ENCODE measurements around the gene NME7. TPM values are rescaled to one million over a fixed set of nuclear protein-coding genes. Genes with fewer than 3 reads are reported as not detected.
"Not testable (repeated sequence)": the region's sequence is repeated elsewhere in the genome, so short reads cannot be mapped to it uniquely, and the experiment has no call there.

NME7 gene
- total RNA-seq, 1 donor from 2014 or later = 25.7 TPM

DNA sequence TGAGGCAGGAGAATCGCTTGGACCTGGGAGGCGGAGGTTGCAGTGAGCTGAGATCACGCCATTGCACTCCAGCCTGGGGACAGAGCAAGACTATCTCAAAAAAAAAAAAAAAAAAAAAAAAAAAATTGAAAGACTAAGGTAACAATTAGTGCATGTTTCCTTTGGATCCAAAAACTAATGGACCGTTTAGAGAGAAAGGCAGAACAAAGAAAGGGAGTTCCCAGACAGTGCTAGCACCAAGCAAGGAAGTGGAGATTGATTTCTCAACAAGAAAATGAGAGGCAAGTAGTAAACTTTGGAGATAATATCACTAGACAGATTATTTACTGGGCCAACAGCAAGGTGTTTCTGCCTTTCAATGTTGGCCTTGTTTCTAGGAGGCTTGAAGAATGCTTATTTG is 236.9 kb downstream of the NME7 start:
- DNase-seq (ENCODE audit: low read depth, low spot score) = no peak
- Mint-ChIP-seq H3K9me3 (no peaks in the 10 kb centered on the region), H3K27ac (ENCODE audit: unreplicated experiment) (no peak overlapping the region), H3K4me1 (no peaks in the 10 kb centered on the region), H3K27me3 (ENCODE audit: low read depth) (no peaks in the 10 kb centered on the region), H3K4me3 (no peak overlapping the region), H3K36me3 (ENCODE audit: low read depth) (peaks cover 24% of the 10 kb centered on the region)
- no peak for TF ChIP-seq CTCF (conservative IDR thresholded peaks at IDR 0.05)

DNA sequence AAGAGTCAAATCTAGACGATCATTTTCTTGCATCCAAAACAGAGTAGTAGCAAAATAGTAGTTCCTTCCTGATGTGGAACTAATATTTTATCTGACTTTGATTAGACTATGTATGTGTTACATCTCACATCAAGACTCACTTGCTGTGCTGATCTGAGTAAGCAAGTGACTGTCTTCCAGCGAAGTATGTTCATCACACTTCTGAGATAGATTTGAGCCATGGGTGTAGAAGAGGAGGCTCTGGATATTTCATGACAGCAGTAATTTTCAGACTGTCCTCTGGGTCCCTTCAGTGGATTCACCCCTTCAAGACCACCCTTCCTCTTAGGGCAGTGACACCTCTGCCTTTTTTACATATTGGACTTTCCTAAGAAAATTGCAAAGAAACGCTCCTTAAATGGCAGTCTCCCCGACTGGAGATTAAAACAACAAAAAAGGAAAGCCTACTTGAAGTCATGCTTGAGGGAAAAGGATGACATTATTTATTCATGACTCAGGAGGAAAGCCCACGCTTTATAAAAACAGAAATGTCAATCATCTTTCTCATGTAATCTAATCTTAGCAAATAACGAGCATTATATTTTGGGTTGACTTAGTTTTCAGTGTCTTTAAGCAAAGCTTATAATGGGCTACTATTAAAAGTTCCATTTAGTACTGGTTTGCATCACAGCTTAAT is 238.3 kb downstream of the NME7 start:
- DNase-seq (ENCODE audit: low read depth, low spot score) = no peak
- Mint-ChIP-seq H3K27ac (ENCODE audit: unreplicated experiment) (no peak overlapping the region), H3K9me3 (no peaks in the 10 kb centered on the region), H3K4me3 (no peak overlapping the region), H3K27me3 (ENCODE audit: low read depth) (no peaks in the 10 kb centered on the region), H3K4me1 (no peaks in the 10 kb centered on the region), H3K36me3 (ENCODE audit: low read depth) (peaks cover 26% of the 10 kb centered on the region)
- TF ChIP-seq CTCF (conservative IDR thresholded peaks at IDR 0.05) = no peak

GRCh38 chr1:169128562-169128961 is 239.0 kb downstream of the NME7 start:
- no peak for DNase-seq (ENCODE audit: low read depth, low spot score)
- Mint-ChIP-seq H3K27me3 (ENCODE audit: low read depth) (no peaks in the 10 kb centered on the region), H3K4me3 (no peak overlapping the region), H3K27ac (ENCODE audit: unreplicated experiment) (no peak overlapping the region), H3K4me1 (no peaks in the 10 kb centered on the region), H3K9me3 (no peaks in the 10 kb centered on the region), H3K36me3 (ENCODE audit: low read depth) (peaks cover 26% of the 10 kb centered on the region)
- no peak for TF ChIP-seq CTCF (conservative IDR thresholded peaks at IDR 0.05)

DNA sequence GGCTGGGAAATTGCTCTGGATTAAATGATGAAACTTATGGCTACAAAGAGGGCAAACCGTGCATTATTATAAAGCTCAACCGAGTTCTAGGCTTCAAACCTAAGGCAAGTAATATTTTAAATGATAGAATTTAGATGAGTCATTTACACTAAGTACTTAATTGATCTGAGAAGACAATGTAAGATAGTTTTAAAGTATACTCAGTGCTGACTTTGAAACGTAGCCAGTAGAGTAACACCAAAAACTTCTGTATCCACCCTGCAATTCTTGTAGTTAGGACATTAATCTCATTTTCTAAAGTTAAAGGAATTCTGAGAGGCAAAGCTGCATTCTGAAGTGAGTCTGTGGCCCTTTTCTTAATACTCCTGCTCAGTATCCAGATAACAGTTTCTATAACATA is 240.3 kb downstream of the NME7 start:
- H3K9me3 Mint-ChIP-seq = no peaks in the 10 kb centered on the region
- TF ChIP-seq CTCF (conservative IDR thresholded peaks at IDR 0.05) = no peak
- no peaks in the 10 kb centered on the region for H3K27me3 Mint-ChIP-seq (ENCODE audit: low read depth)
- no peaks in the 10 kb centered on the region for H3K4me1 Mint-ChIP-seq
- no peak overlapping the region for H3K4me3 Mint-ChIP-seq
- H3K27ac Mint-ChIP-seq (ENCODE audit: unreplicated experiment) = no peak overlapping the region
- H3K36me3 Mint-ChIP-seq (ENCODE audit: low read depth) = peaks cover 26% of the 10 kb centered on the region
- DNase-seq (ENCODE audit: low read depth, low spot score) = no peak

GRCh38 chr1:169126335-169126734 is 241.3 kb downstream of the NME7 start:
- TF ChIP-seq CTCF (conservative IDR thresholded peaks at IDR 0.05) = no peak
- H3K4me1 Mint-ChIP-seq = no peaks in the 10 kb centered on the region
- peaks cover 29% of the 10 kb centered on the region for H3K36me3 Mint-ChIP-seq (ENCODE audit: low read depth)
- no peak overlapping the region for H3K4me3 Mint-ChIP-seq
- no peak for DNase-seq (ENCODE audit: low read depth, low spot score)
- no peak overlapping the region for H3K27ac Mint-ChIP-seq (ENCODE audit: unreplicated experiment)
- H3K9me3 Mint-ChIP-seq = no peaks in the 10 kb centered on the region
- H3K27me3 Mint-ChIP-seq (ENCODE audit: low read depth) = no peaks in the 10 kb centered on the region

GRCh38 chr1:169125597-169125996 is 242.0 kb downstream of the NME7 start:
- not testable (repeated sequence) for H3K27ac Mint-ChIP-seq (ENCODE audit: unreplicated experiment); H3K4me3 Mint-ChIP-seq; H3K9me3 Mint-ChIP-seq; H3K4me1 Mint-ChIP-seq; DNase-seq (ENCODE audit: low read depth, low spot score); H3K27me3 Mint-ChIP-seq (ENCODE audit: low read depth)
- peaks cover 25% of the 10 kb centered on the region for H3K36me3 Mint-ChIP-seq (ENCODE audit: low read depth)

Measured in neural crest cell (in vitro differentiated cells).